Measurements from ENCODE around the gene PIP4K2A. TPM values are rescaled to one million over a fixed set of nuclear protein-coding genes. Genes with fewer than 3 reads are reported as not detected.
"Not testable (repeated sequence)": the region's sequence is repeated elsewhere in the genome, so short reads cannot be mapped to it uniquely, and the experiment has no call there.

Gene PIP4K2A
- 10 to 100 TPM; 22.4 to 30.0 (median 26.6) TPM for polyA plus RNA-seq (ENCODE audit: insufficient read length in 4 of 4)

- peak in 3 of 4 donors; percentile 34 to 58 (median 57) for DNase-seq (ENCODE audit: low read depth in 4 of 4, low spot score in 3 of 4)
Observed at GRCh38 chr10:22714479-22715289, at the start of gene PIP4K2A. Gene PIP4K2A, minus strand, starts transcription at chr10:22714578. Its CDS starts 252 bp downstream, at chr10:22714326.

- DNase-seq (ENCODE audit: low read depth in 4 of 4, low spot score in 3 of 4), result no peak
Observed at GRCh38 chr10:22761569-22762220, 47.3 kb upstream of the PIP4K2A start.

- no peak for DNase-seq (ENCODE audit: low read depth in 4 of 4, low spot score in 3 of 4)
Observed at GRCh38 chr10:22760025-22760424, 45.6 kb upstream of the PIP4K2A start.

GRCh38 chr10:22758867-22759266 lies 44.5 kb upstream of the PIP4K2A start:
- no peak for DNase-seq (ENCODE audit: low read depth in 4 of 4, low spot score in 3 of 4)

GRCh38 chr10:22754296-22754695 lies 39.9 kb upstream of the PIP4K2A start:
- no peak for DNase-seq (ENCODE audit: low read depth in 4 of 4, low spot score in 3 of 4)

GRCh38 chr10:22753786-22754185 lies 39.4 kb upstream of the PIP4K2A start:
- DNase-seq (ENCODE audit: low read depth in 4 of 4, low spot score in 3 of 4), result no peak

GRCh38 chr10:22752272-22752889 lies 38.0 kb upstream of the PIP4K2A start:
- no peak for DNase-seq (ENCODE audit: low read depth in 4 of 4, low spot score in 3 of 4)

GRCh38 chr10:22750131-22750530 lies 35.8 kb upstream of the PIP4K2A start:
- DNase-seq (ENCODE audit: low read depth in 4 of 4, low spot score in 3 of 4), result no peak

GRCh38 chr10:22744858-22745257 lies 30.5 kb upstream of the PIP4K2A start:
- DNase-seq (ENCODE audit: low read depth in 4 of 4, low spot score in 3 of 4), result not testable (repeated sequence)

GRCh38 chr10:22742678-22743077 lies 28.3 kb upstream of the PIP4K2A start:
- no peak for DNase-seq (ENCODE audit: low read depth in 4 of 4, low spot score in 3 of 4)

- DNase-seq (ENCODE audit: low read depth in 4 of 4, low spot score in 3 of 4), result not testable (repeated sequence)
Observed at GRCh38 chr10:22741631-22742030, 27.3 kb upstream of the PIP4K2A start.

- DNase-seq (ENCODE audit: low read depth in 4 of 4, low spot score in 3 of 4), result no peak
Observed at GRCh38 chr10:22740180-22740579, 25.8 kb upstream of the PIP4K2A start.

GRCh38 chr10:22737587-22737986 lies 23.2 kb upstream of the PIP4K2A start:
- DNase-seq (ENCODE audit: low read depth in 4 of 4, low spot score in 3 of 4), result no peak

GRCh38 chr10:22736134-22736533 lies 21.8 kb upstream of the PIP4K2A start:
- DNase-seq (ENCODE audit: low read depth in 4 of 4, low spot score in 3 of 4), result no peak

GRCh38 chr10:22733992-22734391 lies 19.6 kb upstream of the PIP4K2A start:
- DNase-seq (ENCODE audit: low read depth in 4 of 4, low spot score in 3 of 4), result no peak

- no peak for DNase-seq (ENCODE audit: low read depth in 4 of 4, low spot score in 3 of 4)
Observed at GRCh38 chr10:22727663-22728062, 13.3 kb upstream of the PIP4K2A start.

GRCh38 chr10:22727112-22727511 lies 12.7 kb upstream of the PIP4K2A start:
- DNase-seq (ENCODE audit: low read depth in 4 of 4, low spot score in 3 of 4), result no peak

GRCh38 chr10:22724773-22725172 lies 10.4 kb upstream of the PIP4K2A start:
- no peak for DNase-seq (ENCODE audit: low read depth in 4 of 4, low spot score in 3 of 4)

GRCh38 chr10:22723783-22724182 lies 9.4 kb upstream of the PIP4K2A start:
- DNase-seq (ENCODE audit: low read depth in 4 of 4, low spot score in 3 of 4), result no peak

GRCh38 chr10:22723343-22723779 lies 9.0 kb upstream of the PIP4K2A start:
- no peak for DNase-seq (ENCODE audit: low read depth in 4 of 4, low spot score in 3 of 4)

GRCh38 chr10:22722626-22723169 lies 8.3 kb upstream of the PIP4K2A start:
- no peak for DNase-seq (ENCODE audit: low read depth in 4 of 4, low spot score in 3 of 4)

Data from right renal pelvis (tissue), 4 donors.